Lung (tissue), 12 donors: ENCODE data around the gene PDGFC. TPM values are rescaled to one million over a fixed set of nuclear protein-coding genes. Genes with fewer than 3 reads are reported as not detected.

Experiments used
- ATAC-seq: fragments of 200-7000 bp; cut with Tn5 transposase; one replicate; pipeline ENCODE4 v1.9.1; 2020; ENCODE audit warnings: moderate number of reproducible peaks; ENCODE audit not compliant: insufficient read depth, low FRiP score
- DNase-seq, 3 donors: peaks; one replicate each; pipeline ENCODE4 v3.0.0-alpha.2; 2013 to 2017
- H3K27ac ChIP-seq, 2 donors: one replicate each; pipeline ENCODE4 v1.5.1; 2013; ENCODE audit warnings: mild to moderate bottlenecking in 2 of 2, moderate library complexity in 2 of 2, control low read depth in 1 of 2, inconsistent platforms in 1 of 2, low read depth in 1 of 2, low read length in 1 of 2
- H3K27me3 ChIP-seq, 3 donors: one replicate each; pipeline ENCODE4 v1.5.1; 2013; ENCODE audit warnings: low read length in 2 of 3; ENCODE audit not compliant: control insufficient read depth in 3 of 3, insufficient read depth in 3 of 3
- H3K36me3 ChIP-seq, 4 donors: one replicate each; pipeline ENCODE4 v1.5.1; 2013; ENCODE audit warnings: low read length in 4 of 4, mild to moderate bottlenecking in 1 of 4, moderate library complexity in 1 of 4; ENCODE audit not compliant: control insufficient read depth in 4 of 4, insufficient read depth in 4 of 4
- H3K4me1 ChIP-seq, 5 donors: one replicate each; pipeline ENCODE4 v1.5.1; 2013; ENCODE audit warnings: low read length in 5 of 5, mild to moderate bottlenecking in 2 of 5, moderate library complexity in 1 of 5; ENCODE audit not compliant: control insufficient read depth in 5 of 5, insufficient read depth in 5 of 5
- H3K4me3 ChIP-seq: one replicate; pipeline ENCODE4 v1.5.1; 2013; ENCODE audit warnings: mild to moderate bottlenecking, control low read depth, moderate library complexity
- H3K9ac ChIP-seq, 2 donors: one replicate each; pipeline ENCODE4 v1.5.1; 2013; ENCODE audit warnings: low read length in 2 of 2, control low read depth in 1 of 2; ENCODE audit not compliant: insufficient read depth in 1 of 2
- H3K9me3 ChIP-seq, 4 donors: one replicate each; pipeline ENCODE4 v1.5.1; 2013; ENCODE audit warnings: low read length in 3 of 4, mild to moderate bottlenecking in 1 of 4, moderate library complexity in 1 of 4; ENCODE audit not compliant: control insufficient read depth in 4 of 4, insufficient read depth in 3 of 4
- WGBS, 2 donors: extraction: QIAGEN DNeasy Blood & Tissue Kit; methylation state at CpG; one replicate each; pipeline ENCODE4 v1.1.7; 2013; 5-methylcytosine and 5-hydroxymethylcytosine counted together
- polyA plus RNA-seq, 2 donors: library from polyadenylated mRNA; stranded (reverse); fragments of 200-250 nt; gene quantifications; one replicate each; pipeline ENCODE4 v1.2.1, GENCODE V29; 2013
- total RNA-seq, 2 donors: library from RNA; depleted of rRNA in 1 of 2; stranded (reverse); fragments of >200 nt in 1 of 2; gene quantifications; one replicate each; pipeline ENCODE4 v1.2.1, GENCODE V29; 2014 to 2021
- TF ChIP-seq, protein P1 (sequence below): IDR thresholded peaks from 2 replicates; pipeline ENCODE4 v1.5.1; 2012; ENCODE audit warnings: mild to moderate bottlenecking; ENCODE audit errors: control extremely low read depth, extremely low read depth
- donor health status: control.
- donor health status: control.
- donor health status: Bipolar disorder and iron deficiency.
- donor health status: healthy.
- donor health status: DM: yes; HTN: yes; CAD: no.

The PDGFC gene
- total and polyA plus RNA-seq, 4 donors = 4.5 to 56.0 (median 11.7) TPM

- no peaks in the 10 kb centered on the region for H3K36me3 ChIP-seq
- H3K27me3 ChIP-seq = no peaks in the 10 kb centered on the region
- ATAC-seq (no peak), DNase-seq (no peak)
- H3K9ac ChIP-seq = no peak overlapping the region
- no peaks in the 10 kb centered on the region for H3K9me3 ChIP-seq
- WGBS, 2 donors = 81 to 91% methylated on average over 2 of the region's 2 CpGs
- peaks cover 0 to 5% (median 0%) of the 10 kb centered on the region in 5 donors for H3K4me1 ChIP-seq
- no peak overlapping the region for H3K4me3 ChIP-seq
- TF ChIP-seq, protein P1, sequence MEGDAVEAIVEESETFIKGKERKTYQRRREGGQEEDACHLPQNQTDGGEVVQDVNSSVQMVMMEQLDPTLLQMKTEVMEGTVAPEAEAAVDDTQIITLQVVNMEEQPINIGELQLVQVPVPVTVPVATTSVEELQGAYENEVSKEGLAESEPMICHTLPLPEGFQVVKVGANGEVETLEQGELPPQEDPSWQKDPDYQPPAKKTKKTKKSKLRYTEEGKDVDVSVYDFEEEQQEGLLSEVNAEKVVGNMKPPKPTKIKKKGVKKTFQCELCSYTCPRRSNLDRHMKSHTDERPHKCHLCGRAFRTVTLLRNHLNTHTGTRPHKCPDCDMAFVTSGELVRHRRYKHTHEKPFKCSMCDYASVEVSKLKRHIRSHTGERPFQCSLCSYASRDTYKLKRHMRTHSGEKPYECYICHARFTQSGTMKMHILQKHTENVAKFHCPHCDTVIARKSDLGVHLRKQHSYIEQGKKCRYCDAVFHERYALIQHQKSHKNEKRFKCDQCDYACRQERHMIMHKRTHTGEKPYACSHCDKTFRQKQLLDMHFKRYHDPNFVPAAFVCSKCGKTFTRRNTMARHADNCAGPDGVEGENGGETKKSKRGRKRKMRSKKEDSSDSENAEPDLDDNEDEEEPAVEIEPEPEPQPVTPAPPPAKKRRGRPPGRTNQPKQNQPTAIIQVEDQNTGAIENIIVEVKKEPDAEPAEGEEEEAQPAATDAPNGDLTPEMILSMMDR = no peak
- H3K27ac ChIP-seq = no peak overlapping the region
Measured at GRCh38 chr4:156781852-156782251, 189.7 kb downstream of the PDGFC start.

DNA sequence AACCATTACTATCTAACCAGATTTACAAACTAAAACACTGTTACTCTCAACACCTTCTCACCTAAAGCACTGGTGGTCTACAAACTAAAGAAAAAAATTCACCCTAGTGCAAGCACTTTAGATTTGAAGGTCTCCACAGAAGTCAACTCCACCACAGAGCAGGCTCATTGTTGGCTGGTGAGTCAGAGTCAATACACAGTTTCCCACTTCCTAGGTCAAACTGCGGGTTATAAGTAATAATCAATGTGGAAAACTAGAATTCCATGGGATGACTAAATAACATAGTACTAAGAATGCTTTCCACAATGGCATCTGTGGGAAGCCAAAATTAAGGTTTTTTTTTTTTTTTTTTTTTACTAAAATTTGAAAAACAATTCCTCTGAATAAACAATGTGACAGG lies 191.8 kb downstream of the PDGFC start:
- ATAC-seq = no peak
- Histone ChIP-seq H3K36me3 (no peaks in the 10 kb centered on the region), H3K27ac (no peak overlapping the region), H3K9me3 (no peaks in the 10 kb centered on the region), H3K4me3 (no peak overlapping the region), H3K27me3 (no peaks in the 10 kb centered on the region), H3K4me1 (peaks cover 0 to 5% (median 0%) of the 10 kb centered on the region in 5 donors), H3K9ac (no peak overlapping the region)
- TF ChIP-seq, protein P1 = no peak
- DNase-seq = no peak
- 91 to 97% methylated on average over 1 of the region's 1 CpG for WGBS, 2 donors

- Histone ChIP-seq H3K4me3 (no peak overlapping the region), H3K27ac (no peak overlapping the region), H3K27me3 (no peaks in the 10 kb centered on the region), H3K9ac (no peak overlapping the region), H3K4me1 (peaks cover 0 to 5% (median 0%) of the 10 kb centered on the region in 5 donors), H3K36me3 (no peaks in the 10 kb centered on the region), H3K9me3 (no peaks in the 10 kb centered on the region)
- no peak for DNase-seq
- TF ChIP-seq, protein P1 = no peak
- WGBS, 2 donors = 81 to 86% methylated on average over 4 of the region's 4 CpGs
- no peak for ATAC-seq
Measured at GRCh38 chr4:156779042-156779441, 192.6 kb downstream of the PDGFC start.

DNA sequence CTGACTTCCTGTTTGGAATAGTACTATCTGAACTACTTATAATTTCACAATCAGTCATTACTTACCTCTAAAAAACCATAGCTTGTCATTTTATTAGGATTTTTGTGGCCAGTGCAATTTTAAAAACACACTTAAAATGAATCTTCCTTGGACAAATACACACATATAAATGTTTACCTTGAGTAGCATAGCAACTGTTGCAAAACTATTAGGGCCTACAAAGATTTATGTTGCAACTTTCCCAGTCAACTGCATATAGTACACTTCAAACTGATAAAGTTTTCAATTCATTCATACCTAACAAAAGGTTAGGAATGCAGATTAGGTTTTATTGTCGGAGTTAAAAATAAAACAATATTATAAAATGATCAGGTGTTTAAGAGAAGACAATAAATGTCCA lies 193.0 kb downstream of the PDGFC start:
- DNase-seq = peak in 2 of 3 donors; percentile 33 to 34
- no peak overlapping the region for H3K27ac ChIP-seq
- 66 to 68% methylated on average over 1 of the region's 1 CpG for WGBS, 2 donors

More for the DNA sequence above, 193.0 kb downstream of the PDGFC start:
- H3K27me3 ChIP-seq = no peaks in the 10 kb centered on the region
- TF ChIP-seq, protein P1 = no peak
- no peak for ATAC-seq
- H3K9me3 ChIP-seq = no peaks in the 10 kb centered on the region
- peaks cover 0 to 5% (median 0%) of the 10 kb centered on the region in 5 donors for H3K4me1 ChIP-seq
- H3K36me3 ChIP-seq = no peaks in the 10 kb centered on the region
- H3K4me3 ChIP-seq = no peak overlapping the region
- H3K9ac ChIP-seq = no peak overlapping the region
